Measurements from ENCODE around the gene CEP57L1. TPM values are rescaled to one million over a fixed set of nuclear protein-coding genes. Genes with fewer than 3 reads are reported as not detected.

CEP57L1 gene
- total and polyA plus RNA-seq, 4 donors, result 3.8 to 22.1 (median 10.2) TPM

GRCh38 chr6:109178921-109179320 lies 83.6 kb downstream of the CEP57L1 start:
- no peak for DNase-seq (ENCODE audit: low spot score)
- 16% methylated on average over 1 of the region's 1 CpG for WGBS
- Histone ChIP-seq H3K27me3 (ENCODE audit: control insufficient read depth in 4 of 4, insufficient read depth in 4 of 4, low read length in 3 of 4) (no peaks in the 10 kb centered on the region), H3K4me1 (ENCODE audit: control insufficient read depth in 4 of 4, insufficient read depth in 4 of 4, low read length in 3 of 4) (peaks cover 0 to 2% (median under 1%) of the 10 kb centered on the region in 4 donors), H3K27ac (ENCODE audit: low read depth in 1 of 2, low read length in 2 of 2) (no peak overlapping the region), H3K9ac (ENCODE audit: low read depth in 1 of 2, low read length in 2 of 2) (no peak overlapping the region), H3K4me3 (ENCODE audit: low read depth in 1 of 3, low read length in 3 of 3) (no peak overlapping the region), H3K9me3 (ENCODE audit: control insufficient read depth in 4 of 4, low read length in 3 of 4) (no peaks in the 10 kb centered on the region), H3K36me3 (ENCODE audit: control insufficient read depth in 4 of 4, insufficient read depth in 3 of 4, low read depth in 1 of 4, low read length in 3 of 4) (no peaks in the 10 kb centered on the region)
- no peak for TF ChIP-seq REST (IDR thresholded peaks at IDR 0.05)
- TF ChIP-seq TAF1 (conservative IDR thresholded peaks at IDR 0.05), result no peak
- no peak for TF ChIP-seq CTCF (IDR thresholded peaks at IDR 0.05; ENCODE audit: low read depth, low read length, missing input control)
- no peak for TF ChIP-seq EGR1 (IDR thresholded peaks at IDR 0.05; ENCODE audit: low read depth in 2 of 2)
- TF ChIP-seq HNF4G (IDR thresholded peaks at IDR 0.05), result no peak
- no peak for TF ChIP-seq FOXA2 (IDR thresholded peaks at IDR 0.05)
- TF ChIP-seq FOXA1 (IDR thresholded peaks at IDR 0.05), result no peak
- no peak for TF ChIP-seq ZBTB33 (IDR thresholded peaks at IDR 0.05)
- TF ChIP-seq HNF4A (conservative IDR thresholded peaks at IDR 0.05), result no peak
- no peak for TF ChIP-seq MAX (IDR thresholded peaks at IDR 0.05)
- TF ChIP-seq RXRA (IDR thresholded peaks at IDR 0.05), result no peak
- no peak for TF ChIP-seq NR2F2 (IDR thresholded peaks at IDR 0.05)
- no peak for TF ChIP-seq YY1 (IDR thresholded peaks at IDR 0.05)
- no peak for TF ChIP-seq RAD21 (IDR thresholded peaks at IDR 0.05)

GRCh38 chr6:109179507-109179906 lies 84.2 kb downstream of the CEP57L1 start:
- no peaks in the 10 kb centered on the region for H3K9me3 ChIP-seq (ENCODE audit: control insufficient read depth in 4 of 4, low read length in 3 of 4)
- TF ChIP-seq ZBTB33 (IDR thresholded peaks at IDR 0.05), result no peak
- no peak for TF ChIP-seq TAF1 (conservative IDR thresholded peaks at IDR 0.05)
- TF ChIP-seq YY1 (IDR thresholded peaks at IDR 0.05), result no peak
- no peak for TF ChIP-seq MAX (IDR thresholded peaks at IDR 0.05)
- no peak for TF ChIP-seq HNF4G (IDR thresholded peaks at IDR 0.05)
- H3K9ac ChIP-seq (ENCODE audit: low read depth in 1 of 2, low read length in 2 of 2), result no peak overlapping the region
- no peaks in the 10 kb centered on the region for H3K27me3 ChIP-seq (ENCODE audit: control insufficient read depth in 4 of 4, insufficient read depth in 4 of 4, low read length in 3 of 4)
- H3K36me3 ChIP-seq (ENCODE audit: control insufficient read depth in 4 of 4, insufficient read depth in 3 of 4, low read depth in 1 of 4, low read length in 3 of 4), result no peaks in the 10 kb centered on the region
- H3K27ac ChIP-seq (ENCODE audit: low read depth in 1 of 2, low read length in 2 of 2), result no peak overlapping the region
- peaks cover 0 to 2% (median under 1%) of the 10 kb centered on the region in 4 donors for H3K4me1 ChIP-seq (ENCODE audit: control insufficient read depth in 4 of 4, insufficient read depth in 4 of 4, low read length in 3 of 4)
- WGBS, result 60% methylated on average over 1 of the region's 1 CpG
- DNase-seq (ENCODE audit: low spot score), result no peak
- no peak overlapping the region for H3K4me3 ChIP-seq (ENCODE audit: low read depth in 1 of 3, low read length in 3 of 3)

All from liver (tissue), 9 donors.